Adipocyte (in vitro differentiated cells): Measurements from ENCODE around the gene DRAM1.
A peak's percentile ranks its signal among the peaks of the same experiment; 100 is the strongest.
"Not testable (repeated sequence)": the region's sequence is repeated elsewhere in the genome, so short reads cannot be mapped to it uniquely, and the experiment has no call there.

Experiments used
- DNase-seq: peaks from one replicate; pipeline ENCODE4 v3.0.0-alpha.2; 2015; ENCODE audit warnings: low read depth
- H3K27me3 ChIP-seq: replicated peaks from 2 replicates; pipeline ENCODE4 v1.7.0; 2013; ENCODE audit warnings: mild to moderate bottlenecking, low read length, moderate library complexity; ENCODE audit not compliant: control insufficient read depth, insufficient read depth
- H3K36me3 ChIP-seq: 2 replicates; pipeline ENCODE4 v1.7.0; 2013; ENCODE audit warnings: low read length, mild to moderate bottlenecking, moderate library complexity; ENCODE audit not compliant: control insufficient read depth, insufficient read depth, severe bottlenecking
- H3K4me1 ChIP-seq: 2 replicates; pipeline ENCODE4 v1.7.0; 2013; ENCODE audit warnings: mild to moderate bottlenecking, low read length, moderate library complexity; ENCODE audit not compliant: control insufficient read depth, insufficient read depth
- H3K4me3 ChIP-seq: 2 replicates; pipeline ENCODE4 v1.7.0; 2013; ENCODE audit warnings: mild to moderate bottlenecking, low read length, moderate library complexity
- H3K9ac ChIP-seq: 2 replicates; pipeline ENCODE4 v1.7.0; 2013; ENCODE audit warnings: mild to moderate bottlenecking, low read length, moderate library complexity
- H3K9me3 ChIP-seq: 2 replicates; pipeline ENCODE4 v1.7.0; 2013; ENCODE audit warnings: mild to moderate bottlenecking, low read length, moderate library complexity; ENCODE audit not compliant: control insufficient read depth

The DRAM1 gene

GRCh38 chr12:101847325-101847724 lies 30.1 kb upstream of the DRAM1 start:
- no peaks in the 10 kb centered on the region for H3K36me3 ChIP-seq
- no peak overlapping the region for H3K4me3 ChIP-seq
- no peak for DNase-seq
- H3K27me3 ChIP-seq, result no peaks in the 10 kb centered on the region
- H3K4me1 ChIP-seq, result no peaks in the 10 kb centered on the region
- no peak overlapping the region for H3K9ac ChIP-seq
- H3K9me3 ChIP-seq, result no peaks in the 10 kb centered on the region

- no peak overlapping the region for H3K9ac ChIP-seq
- no peaks in the 10 kb centered on the region for H3K27me3 ChIP-seq
- H3K4me3 ChIP-seq, result no peak overlapping the region
- H3K4me1 ChIP-seq, result peaks cover 5% of the 10 kb centered on the region
- no peaks in the 10 kb centered on the region for H3K9me3 ChIP-seq
- DNase-seq, result no peak
- no peaks in the 10 kb centered on the region for H3K36me3 ChIP-seq
These were observed 27.2 kb upstream of the DRAM1 start for GRCh38 chr12:101850199-101850598.

GRCh38 chr12:101852998-101853397 lies 24.4 kb upstream of the DRAM1 start:
- DNase-seq, result no peak
- H3K9ac ChIP-seq, result no peak overlapping the region

DNA sequence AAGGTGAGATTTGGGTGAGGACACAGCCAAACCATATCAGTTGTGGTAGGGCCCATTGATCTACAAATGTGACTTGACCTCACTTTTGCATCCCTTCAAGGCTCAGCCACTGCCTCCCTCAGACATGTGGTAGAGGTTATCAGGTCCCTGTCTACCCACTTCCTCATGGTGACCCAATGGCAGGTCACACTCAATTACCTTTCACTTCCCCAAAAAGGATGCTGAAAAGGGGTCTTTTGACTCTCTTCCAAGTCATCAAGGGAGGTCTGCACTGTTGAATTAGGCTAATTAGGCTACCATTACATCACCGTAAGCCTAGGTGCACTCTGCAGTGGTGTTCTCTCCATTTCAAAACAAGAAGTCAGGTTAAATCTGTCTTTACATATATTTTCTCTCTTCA lies 22.6 kb upstream of the DRAM1 start:
- no peaks in the 10 kb centered on the region for H3K9me3 ChIP-seq
- DNase-seq, result no peak

More at GRCh38 chr12:101852998-101853397, 24.4 kb upstream of the DRAM1 start:
- no peaks in the 10 kb centered on the region for H3K27me3 ChIP-seq
- H3K9me3 ChIP-seq, result no peaks in the 10 kb centered on the region
- peaks cover 30% of the 10 kb centered on the region for H3K4me1 ChIP-seq
- no peaks in the 10 kb centered on the region for H3K36me3 ChIP-seq
- H3K4me3 ChIP-seq, result no peak overlapping the region

DNA sequence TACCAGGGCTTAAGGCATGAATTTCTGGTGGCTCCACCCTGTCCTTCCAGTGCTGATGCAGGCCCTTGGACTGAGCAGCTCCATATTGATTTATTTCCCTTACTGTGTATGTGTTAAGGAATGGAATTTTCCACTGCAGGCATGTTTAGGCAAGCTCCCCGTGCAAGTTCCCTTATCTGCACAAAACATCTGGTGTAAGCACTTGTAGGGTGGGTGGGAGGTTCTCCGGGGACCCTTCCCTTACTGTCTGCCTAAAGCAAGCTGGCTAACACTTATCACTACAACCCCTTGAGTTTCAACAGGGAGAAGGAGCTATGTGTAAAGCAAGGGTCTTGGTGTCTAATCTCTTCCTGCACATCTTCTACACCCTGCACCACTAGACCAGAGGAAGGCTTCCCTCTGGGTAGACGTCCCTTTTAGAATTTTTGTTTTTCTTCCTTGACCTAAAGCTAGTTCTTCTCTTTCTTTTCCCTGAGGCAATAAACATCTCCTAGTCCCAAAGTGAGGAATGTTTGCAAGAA lies 22.0 kb upstream of the DRAM1 start:
- H3K27me3 ChIP-seq, result no peaks in the 10 kb centered on the region
- no peaks in the 10 kb centered on the region for H3K9me3 ChIP-seq
- H3K36me3 ChIP-seq, result no peaks in the 10 kb centered on the region
- no peak overlapping the region for H3K9ac ChIP-seq
- H3K4me3 ChIP-seq, result no peak overlapping the region
- DNase-seq, result peak; percentile 62
- H3K4me1 ChIP-seq, result peaks cover 50% of the 10 kb centered on the region

More for the DNA sequence above, 22.6 kb upstream of the DRAM1 start:
- no peaks in the 10 kb centered on the region for H3K36me3 ChIP-seq
- H3K4me3 ChIP-seq, result no peak overlapping the region
- H3K4me1 ChIP-seq, result peaks cover 43% of the 10 kb centered on the region
- H3K9ac ChIP-seq, result no peak overlapping the region
- H3K27me3 ChIP-seq, result no peaks in the 10 kb centered on the region

DNA sequence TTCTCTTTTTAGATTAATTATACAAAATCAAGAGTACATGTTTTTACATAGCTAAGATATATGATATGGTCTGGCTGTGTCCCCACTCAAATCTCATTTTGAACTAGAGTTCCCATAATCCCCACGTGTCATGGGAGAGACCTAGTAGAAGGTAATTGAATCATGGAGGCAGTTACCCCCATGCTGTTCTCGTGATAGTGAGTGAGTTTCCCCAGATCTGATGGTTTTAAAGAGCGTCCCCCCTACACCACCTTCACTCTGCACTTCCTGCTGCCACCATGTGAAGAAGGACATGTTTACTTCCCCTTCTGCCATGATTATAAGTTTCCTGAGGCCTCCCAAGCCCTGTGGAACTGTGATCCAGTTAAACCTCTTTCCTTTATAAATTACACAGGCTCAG lies 21.4 kb upstream of the DRAM1 start:
- peaks cover 55% of the 10 kb centered on the region for H3K4me1 ChIP-seq

GRCh38 chr12:101856614-101857013 lies 20.8 kb upstream of the DRAM1 start:
- not testable (repeated sequence) for H3K36me3 ChIP-seq, H3K4me3 ChIP-seq, H3K9me3 ChIP-seq, DNase-seq, H3K27me3 ChIP-seq, H3K9ac ChIP-seq
- H3K4me1 ChIP-seq, result peaks cover 56% of the 10 kb centered on the region

More for the DNA sequence above, 21.4 kb upstream of the DRAM1 start:
- Histone ChIP-seq H3K4me3 (no peak overlapping the region), H3K9me3 (no peaks in the 10 kb centered on the region), H3K36me3 (no peaks in the 10 kb centered on the region), H3K27me3 (no peaks in the 10 kb centered on the region), H3K9ac (no peak overlapping the region)
- no peak for DNase-seq

- DNase-seq, result peak; percentile 65
- peak overlapping the region; percentile 24 for H3K9ac ChIP-seq
- no peak overlapping the region for H3K4me3 ChIP-seq
- peaks cover 56% of the 10 kb centered on the region for H3K4me1 ChIP-seq
- no peaks in the 10 kb centered on the region for H3K9me3 ChIP-seq
- H3K36me3 ChIP-seq, result no peaks in the 10 kb centered on the region
- H3K27me3 ChIP-seq, result no peaks in the 10 kb centered on the region
These were observed 20.3 kb upstream of the DRAM1 start for GRCh38 chr12:101857043-101857558.

GRCh38 chr12:101858361-101858760 lies 19.0 kb upstream of the DRAM1 start:
- H3K9me3 ChIP-seq, result no peaks in the 10 kb centered on the region
- DNase-seq, result no peak
- H3K36me3 ChIP-seq, result no peaks in the 10 kb centered on the region
- H3K4me3 ChIP-seq, result no peak overlapping the region
- H3K4me1 ChIP-seq, result peaks cover 56% of the 10 kb centered on the region
- H3K9ac ChIP-seq, result no peak overlapping the region
- H3K27me3 ChIP-seq, result no peaks in the 10 kb centered on the region

- Histone ChIP-seq H3K4me3 (no peak overlapping the region), H3K9ac (no peak overlapping the region)
- DNase-seq, result peak; percentile 64
These were observed 17.4 kb upstream of the DRAM1 start for GRCh38 chr12:101859664-101860607.

DNA sequence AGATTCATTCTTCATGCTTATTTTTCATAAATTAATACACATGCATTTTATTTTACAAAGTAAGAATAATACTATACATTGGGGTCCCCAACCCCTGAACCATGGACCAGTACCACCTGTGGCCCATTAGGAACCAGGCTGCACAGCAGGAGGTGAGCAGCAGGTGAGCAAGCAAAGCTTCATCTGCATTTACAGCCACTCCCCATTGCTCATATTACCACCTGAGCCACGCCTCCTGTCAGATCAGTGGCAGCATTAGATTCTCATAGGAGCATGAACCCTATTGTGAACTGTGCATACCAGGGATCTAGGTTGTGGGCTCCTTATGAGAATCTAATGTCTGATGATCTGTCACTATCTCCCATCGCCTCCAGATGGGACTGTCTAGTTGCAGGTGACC lies 15.7 kb upstream of the DRAM1 start:
- not testable (repeated sequence) for DNase-seq, H3K9me3 ChIP-seq

More at GRCh38 chr12:101859664-101860607, 17.4 kb upstream of the DRAM1 start:
- Histone ChIP-seq H3K4me1 (peaks cover 54% of the 10 kb centered on the region), H3K36me3 (no peaks in the 10 kb centered on the region), H3K27me3 (no peaks in the 10 kb centered on the region), H3K9me3 (no peaks in the 10 kb centered on the region)

More for the DNA sequence above, 15.7 kb upstream of the DRAM1 start:
- peaks cover 39% of the 10 kb centered on the region for H3K4me1 ChIP-seq
- not testable (repeated sequence) for H3K9ac ChIP-seq, H3K27me3 ChIP-seq, H3K36me3 ChIP-seq, H3K4me3 ChIP-seq
